ENCODE data around the gene ZNF182. TPM values are rescaled to one million over a fixed set of nuclear protein-coding genes. Genes with fewer than 3 reads are reported as not detected.
"Not testable (repeated sequence)": the region's sequence is repeated elsewhere in the genome, so short reads cannot be mapped to it uniquely, and the experiment has no call there.

ZNF182 gene
- 7.9 to 8.5 TPM (median 7.9 TPM) in 3 replicates for total RNA-seq

- H3K4me1 Mint-ChIP-seq: peaks cover 6% of the 10 kb centered on the region
- TF ChIP-seq, protein P1, sequence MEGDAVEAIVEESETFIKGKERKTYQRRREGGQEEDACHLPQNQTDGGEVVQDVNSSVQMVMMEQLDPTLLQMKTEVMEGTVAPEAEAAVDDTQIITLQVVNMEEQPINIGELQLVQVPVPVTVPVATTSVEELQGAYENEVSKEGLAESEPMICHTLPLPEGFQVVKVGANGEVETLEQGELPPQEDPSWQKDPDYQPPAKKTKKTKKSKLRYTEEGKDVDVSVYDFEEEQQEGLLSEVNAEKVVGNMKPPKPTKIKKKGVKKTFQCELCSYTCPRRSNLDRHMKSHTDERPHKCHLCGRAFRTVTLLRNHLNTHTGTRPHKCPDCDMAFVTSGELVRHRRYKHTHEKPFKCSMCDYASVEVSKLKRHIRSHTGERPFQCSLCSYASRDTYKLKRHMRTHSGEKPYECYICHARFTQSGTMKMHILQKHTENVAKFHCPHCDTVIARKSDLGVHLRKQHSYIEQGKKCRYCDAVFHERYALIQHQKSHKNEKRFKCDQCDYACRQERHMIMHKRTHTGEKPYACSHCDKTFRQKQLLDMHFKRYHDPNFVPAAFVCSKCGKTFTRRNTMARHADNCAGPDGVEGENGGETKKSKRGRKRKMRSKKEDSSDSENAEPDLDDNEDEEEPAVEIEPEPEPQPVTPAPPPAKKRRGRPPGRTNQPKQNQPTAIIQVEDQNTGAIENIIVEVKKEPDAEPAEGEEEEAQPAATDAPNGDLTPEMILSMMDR (IDR thresholded peaks at IDR 0.05; ENCODE audit: unreplicated experiment): no peak
- peak within 1 kb of the TSS; percentile 98 for H3K4me3 Mint-ChIP-seq
- peak within 1 kb of the TSS; percentile 99 for H3K27ac Mint-ChIP-seq
- H3K36me3 Mint-ChIP-seq: peaks cover 12% of the 10 kb centered on the region
- H3K9me3 Mint-ChIP-seq: peaks cover 12% of the 10 kb centered on the region
- peak; percentile 79 to 90 for DNase-seq (ENCODE audit: low spot score in 2 of 2, unreplicated experiment in 2 of 2)
- H3K27me3 Mint-ChIP-seq (ENCODE audit: low read depth): no peaks in the 10 kb centered on the region
Measured at GRCh38 chrX:48003758-48004457, at the start of gene ZNF182. Gene ZNF182 (minus strand): TSS chrX:48003989. CDS start chrX:48002609, 1,380 bp downstream.

DNA sequence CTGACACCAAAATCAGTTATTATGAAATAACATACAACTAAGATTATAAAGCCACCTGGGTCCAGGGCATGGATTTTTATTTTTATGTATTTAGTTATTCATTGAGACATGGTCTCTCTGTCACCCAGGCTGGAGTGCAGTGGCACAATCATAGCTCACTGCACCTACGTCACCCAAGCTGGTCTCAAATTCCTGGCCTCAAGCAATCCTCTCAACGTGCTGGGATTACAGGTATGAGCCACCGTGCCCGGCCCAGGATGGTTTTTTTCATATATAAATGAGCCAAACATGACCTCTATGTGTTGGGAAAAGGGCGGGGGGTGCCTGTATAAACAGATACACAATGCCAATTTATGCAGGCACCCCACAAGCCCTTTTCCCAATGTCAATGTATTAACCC, 43.1 kb upstream of the ZNF182 start:
- Mint-ChIP-seq H3K4me3 (no peak overlapping the region), H3K9me3 (peaks cover 21% of the 10 kb centered on the region), H3K27ac (no peak overlapping the region), H3K36me3 (peaks cover 7% of the 10 kb centered on the region), H3K4me1 (peaks cover 5% of the 10 kb centered on the region), H3K27me3 (ENCODE audit: low read depth) (no peaks in the 10 kb centered on the region)
- DNase-seq (ENCODE audit: low spot score in 2 of 2, unreplicated experiment in 2 of 2): no peak
- TF ChIP-seq, protein P1 (IDR thresholded peaks at IDR 0.05; ENCODE audit: unreplicated experiment): no peak

GRCh38 chrX:48045410-48046311, 41.9 kb upstream of the ZNF182 start:
- Mint-ChIP-seq H3K4me3 (no peak overlapping the region), H3K27ac (peak overlapping the region; percentile 56), H3K36me3 (peaks cover 7% of the 10 kb centered on the region), H3K27me3 (ENCODE audit: low read depth) (no peaks in the 10 kb centered on the region), H3K9me3 (peaks cover 21% of the 10 kb centered on the region), H3K4me1 (peaks cover 5% of the 10 kb centered on the region)
- TF ChIP-seq, protein P1 (IDR thresholded peaks at IDR 0.05; ENCODE audit: unreplicated experiment): no peak
- DNase-seq (ENCODE audit: low spot score in 2 of 2, unreplicated experiment in 2 of 2): no peak

DNA sequence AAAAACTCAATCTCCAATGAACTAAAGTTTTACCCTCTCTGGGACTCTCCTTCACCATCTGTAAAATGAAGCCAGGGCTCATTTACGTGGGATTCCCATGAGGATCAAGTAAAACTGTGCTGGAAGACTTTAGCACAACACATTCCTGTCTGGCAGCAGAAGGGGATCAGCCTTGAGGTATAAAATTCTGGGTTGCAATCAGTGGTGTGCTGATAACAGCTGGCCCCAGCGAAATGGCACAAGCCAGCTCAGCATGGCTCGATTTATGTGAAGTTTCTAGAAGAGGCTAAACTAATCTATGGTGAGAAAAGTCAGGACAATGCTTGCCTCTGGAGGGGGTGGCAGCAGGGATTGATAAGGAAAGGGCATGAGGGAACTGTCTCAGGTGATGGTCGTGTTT, 39.3 kb upstream of the ZNF182 start:
- DNase-seq (ENCODE audit: low spot score in 2 of 2, unreplicated experiment in 2 of 2): no peak
- no peaks in the 10 kb centered on the region for H3K27me3 Mint-ChIP-seq (ENCODE audit: low read depth)
- peaks cover 7% of the 10 kb centered on the region for H3K36me3 Mint-ChIP-seq
- TF ChIP-seq, protein P1 (IDR thresholded peaks at IDR 0.05; ENCODE audit: unreplicated experiment): no peak
- H3K27ac Mint-ChIP-seq: no peak overlapping the region
- no peak overlapping the region for H3K4me3 Mint-ChIP-seq
- peaks cover 24% of the 10 kb centered on the region for H3K9me3 Mint-ChIP-seq
- peaks cover 5% of the 10 kb centered on the region for H3K4me1 Mint-ChIP-seq

DNA sequence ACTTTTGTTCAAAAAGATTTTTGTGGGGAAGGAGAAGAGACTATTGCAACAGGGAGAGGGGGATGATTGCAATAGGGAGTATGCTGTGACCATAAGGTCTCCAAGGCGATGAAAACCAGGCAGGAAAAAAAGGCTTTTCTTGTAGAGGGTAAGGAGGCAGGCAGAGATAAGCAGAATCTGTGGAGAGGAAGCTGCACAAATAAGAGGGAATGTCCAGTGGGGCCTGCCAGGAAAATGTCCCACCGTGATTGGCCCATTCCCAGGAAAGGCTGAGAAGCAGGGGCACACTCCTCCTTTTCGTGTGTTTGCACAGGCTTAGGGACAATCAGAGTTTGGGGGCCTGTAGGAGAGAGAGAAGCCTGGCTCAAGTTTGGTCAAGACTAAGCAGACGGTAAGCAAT, 32.1 kb upstream of the ZNF182 start:
- peaks cover 2% of the 10 kb centered on the region for H3K36me3 Mint-ChIP-seq
- H3K4me1 Mint-ChIP-seq: peaks cover 2% of the 10 kb centered on the region
- H3K27ac Mint-ChIP-seq: peak overlapping the region; percentile 9
- H3K4me3 Mint-ChIP-seq: no peak overlapping the region
- peaks cover 21% of the 10 kb centered on the region for H3K9me3 Mint-ChIP-seq
- TF ChIP-seq, protein P1 (IDR thresholded peaks at IDR 0.05; ENCODE audit: unreplicated experiment): no peak
- H3K27me3 Mint-ChIP-seq (ENCODE audit: low read depth): no peaks in the 10 kb centered on the region
- no peak for DNase-seq (ENCODE audit: low spot score in 2 of 2, unreplicated experiment in 2 of 2)

GRCh38 chrX:48030641-48031173, 26.9 kb upstream of the ZNF182 start:
- H3K27ac Mint-ChIP-seq; H3K36me3 Mint-ChIP-seq; H3K4me3 Mint-ChIP-seq; H3K27me3 Mint-ChIP-seq (ENCODE audit: low read depth); DNase-seq (ENCODE audit: low spot score in 2 of 2, unreplicated experiment in 2 of 2); H3K4me1 Mint-ChIP-seq: not testable (repeated sequence)
- H3K9me3 Mint-ChIP-seq: peaks cover 14% of the 10 kb centered on the region
